ENCODE data around the gene TMEM221.

The TMEM221 gene

DNA sequence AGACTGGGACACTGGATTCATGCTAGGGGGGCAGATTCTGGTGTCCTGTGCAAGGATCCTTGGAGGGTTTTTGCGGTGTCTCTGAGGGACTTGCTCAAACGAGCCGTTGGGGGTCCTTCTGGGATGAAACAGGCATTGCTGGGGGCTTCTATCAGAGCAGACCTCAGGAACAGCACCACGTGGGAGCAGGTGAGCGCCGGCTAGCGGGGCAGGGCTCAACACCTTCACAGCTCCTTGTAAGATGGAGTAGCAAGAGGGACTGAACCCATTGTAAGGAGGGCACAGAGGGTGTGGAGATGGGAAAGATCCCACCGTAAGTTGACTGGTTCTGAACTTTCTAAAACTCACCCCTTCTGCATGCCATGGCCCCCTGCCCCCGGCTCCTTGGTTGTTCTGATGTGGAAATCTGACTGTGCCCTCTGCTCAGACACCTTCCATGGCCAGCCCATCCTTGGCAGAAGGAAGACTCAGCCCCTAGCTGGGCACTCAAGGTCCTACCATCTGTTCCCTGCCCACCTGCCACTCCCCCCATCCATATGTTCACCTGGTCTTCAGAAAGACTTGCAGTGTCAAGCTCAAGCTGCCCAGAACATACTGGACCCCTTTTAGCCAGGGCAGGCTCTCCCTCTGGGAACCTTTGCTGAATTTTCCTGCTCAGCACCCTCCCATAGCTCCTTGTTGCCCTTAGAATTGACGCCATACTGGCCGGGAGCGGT is 23.1 kb upstream of the TMEM221 start:
- DNase-seq, result no peak

DNA sequence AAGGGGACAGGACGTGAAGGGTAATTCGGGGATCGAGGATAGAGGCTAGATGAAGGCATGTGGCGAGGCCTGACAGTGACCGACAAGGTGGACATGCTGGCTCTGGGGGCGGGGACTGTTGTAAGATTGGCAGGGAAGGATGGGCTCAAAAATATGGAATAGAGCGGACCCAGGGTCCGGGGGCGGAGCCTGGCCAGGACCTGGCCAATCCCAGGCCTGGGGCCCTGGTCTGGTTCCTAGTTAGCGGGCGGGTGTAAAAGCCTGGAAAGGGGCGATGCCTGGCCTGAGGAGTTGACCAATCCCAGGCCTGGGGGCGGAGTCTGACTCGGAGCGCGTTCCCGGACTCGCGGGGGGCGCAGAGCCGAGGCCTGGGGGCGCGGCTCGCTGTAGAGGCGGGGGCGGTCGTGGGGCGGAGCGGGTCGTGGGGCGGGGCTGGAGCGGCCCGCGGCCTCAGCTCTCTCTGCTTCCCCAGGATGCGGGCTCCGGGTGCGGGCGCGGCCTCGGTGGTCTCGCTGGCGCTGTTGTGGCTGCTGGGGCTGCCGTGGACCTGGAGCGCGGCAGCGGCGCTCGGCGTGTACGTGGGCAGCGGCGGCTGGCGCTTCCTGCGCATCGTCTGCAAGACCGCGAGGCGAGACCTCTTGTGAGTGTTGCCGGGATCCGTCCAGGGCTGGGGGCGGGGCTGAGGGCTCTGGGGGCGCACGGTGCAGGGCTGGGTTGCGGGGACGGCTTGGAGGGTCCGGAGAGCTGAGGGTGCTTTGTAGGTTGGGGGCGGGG is 21.8 kb upstream of the TMEM221 start, which contains the start of gene SLC27A1:
TSS of gene SLC27A1 (plus strand) at position 457 of the 774 bp plus-strand sequence. CDS start at position 474, 17 bp downstream.
- DNase-seq, result peak; percentile 100

- peak; percentile 97 for DNase-seq
Measured at GRCh38 chr19:17469481-17470067, 21.1 kb upstream of the TMEM221 start.

DNA sequence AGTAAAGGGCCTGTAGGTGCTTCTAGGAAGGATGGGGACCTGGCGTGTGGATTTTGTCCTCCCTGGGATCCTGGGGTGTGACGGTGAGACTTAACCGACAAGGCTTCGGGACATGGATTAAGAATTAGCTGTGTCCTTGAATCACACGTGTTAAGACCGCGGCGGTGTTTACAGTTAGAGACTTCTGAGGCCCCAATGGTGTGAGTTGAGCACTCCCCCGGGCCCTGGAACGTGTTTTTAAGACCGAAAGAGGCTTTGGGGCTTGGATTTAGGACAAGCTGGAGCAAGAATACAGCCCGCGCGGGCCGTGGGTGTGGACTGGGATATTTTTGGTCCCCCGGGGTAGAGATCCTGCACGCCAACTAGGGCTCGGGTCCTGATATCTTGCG is 20.6 kb upstream of the TMEM221 start:
- DNase-seq, result no peak

DNA sequence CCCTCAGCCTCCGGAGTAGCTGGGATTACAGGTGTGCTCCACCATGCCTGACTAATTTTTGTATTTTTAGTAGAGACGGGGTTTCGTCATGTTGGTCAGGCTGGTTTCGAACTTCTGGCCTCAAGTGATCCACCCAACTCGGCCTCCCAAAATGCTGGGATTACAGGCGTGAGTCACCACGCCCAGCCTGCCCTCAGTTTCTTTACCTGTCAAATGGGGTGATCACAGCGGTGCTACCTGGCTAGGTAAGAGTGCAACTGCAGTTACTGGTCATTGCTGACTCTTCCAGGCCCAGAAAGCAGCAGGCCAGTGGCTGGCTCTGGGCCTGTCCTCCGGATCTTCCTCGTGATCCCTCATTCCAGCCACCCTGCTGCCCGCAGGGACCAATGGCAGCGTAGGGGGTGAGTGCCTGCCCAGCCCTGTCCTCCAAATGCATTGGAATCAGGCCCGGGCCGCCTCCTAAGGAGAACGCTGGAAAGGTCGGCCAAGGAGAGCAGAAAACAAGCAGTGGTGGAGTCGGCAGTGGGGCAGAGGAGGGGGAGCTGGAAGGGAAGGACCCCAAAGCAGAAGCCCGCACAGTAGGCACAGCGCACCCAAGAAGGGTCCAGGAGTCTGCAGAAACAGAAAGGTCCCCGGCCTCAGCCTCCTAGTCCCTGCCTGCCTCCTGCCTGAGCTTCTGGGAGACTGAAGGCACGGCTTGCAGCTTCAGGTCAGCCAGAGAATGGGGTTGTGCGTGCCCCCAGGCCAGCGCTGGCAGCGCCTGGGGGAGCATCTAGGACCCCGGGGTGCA is 20.0 kb upstream of the TMEM221 start:
- DNase-seq, result no peak

- DNase-seq, result no peak
Measured at GRCh38 chr19:17467471-17468301, 19.2 kb upstream of the TMEM221 start.

DNA sequence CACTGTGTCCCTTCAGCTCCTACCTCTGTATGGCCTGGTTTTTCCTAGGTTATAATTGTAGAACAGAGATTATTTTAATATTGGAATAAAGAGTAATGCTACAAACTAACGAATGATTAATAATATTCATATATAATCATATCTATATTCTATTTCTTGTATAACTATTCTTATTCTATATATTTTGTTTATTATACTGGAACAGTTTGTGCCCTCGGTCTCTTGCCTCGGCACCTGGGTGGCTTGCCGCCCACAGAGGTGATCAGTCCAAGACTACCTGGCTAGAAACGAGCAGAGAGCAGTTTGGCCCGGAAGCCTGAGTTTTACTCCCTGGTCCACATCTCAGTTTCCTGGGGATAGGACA is 18.0 kb upstream of the TMEM221 start:
- no peak for DNase-seq

GRCh38 chr19:17460372-17461230 is 12.1 kb upstream of the TMEM221 start, which contains the start of gene NXNL1:
NXNL1 (minus strand) TSS chr19:17460926; CDS start chr19:17460869, 57 bp downstream.
- no peak for DNase-seq

DNA sequence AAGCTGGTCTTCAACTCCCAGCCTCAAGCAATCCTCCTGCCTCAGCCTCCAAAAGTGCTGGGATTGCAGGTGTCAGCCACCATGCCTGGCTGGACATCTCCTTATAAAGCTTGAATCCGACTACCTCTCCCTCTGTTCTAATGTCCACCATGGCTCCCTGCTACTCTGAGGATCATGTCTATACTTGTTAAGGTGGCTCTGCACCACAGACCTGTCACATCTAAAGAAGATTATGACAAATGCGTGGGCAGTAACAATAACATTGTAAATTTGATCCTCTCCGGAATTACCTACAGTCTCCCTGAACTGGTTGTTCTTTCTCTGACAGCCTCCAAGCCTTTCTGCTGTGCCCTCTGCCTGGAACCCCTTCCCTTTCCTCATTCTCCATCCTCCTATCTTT is 10.5 kb upstream of the TMEM221 start:
- no peak for DNase-seq

- no peak for DNase-seq
Measured at GRCh38 chr19:17457616-17458015, 9.1 kb upstream of the TMEM221 start.

- no peak for DNase-seq
Measured at GRCh38 chr19:17456127-17456526, 7.7 kb upstream of the TMEM221 start.

DNA sequence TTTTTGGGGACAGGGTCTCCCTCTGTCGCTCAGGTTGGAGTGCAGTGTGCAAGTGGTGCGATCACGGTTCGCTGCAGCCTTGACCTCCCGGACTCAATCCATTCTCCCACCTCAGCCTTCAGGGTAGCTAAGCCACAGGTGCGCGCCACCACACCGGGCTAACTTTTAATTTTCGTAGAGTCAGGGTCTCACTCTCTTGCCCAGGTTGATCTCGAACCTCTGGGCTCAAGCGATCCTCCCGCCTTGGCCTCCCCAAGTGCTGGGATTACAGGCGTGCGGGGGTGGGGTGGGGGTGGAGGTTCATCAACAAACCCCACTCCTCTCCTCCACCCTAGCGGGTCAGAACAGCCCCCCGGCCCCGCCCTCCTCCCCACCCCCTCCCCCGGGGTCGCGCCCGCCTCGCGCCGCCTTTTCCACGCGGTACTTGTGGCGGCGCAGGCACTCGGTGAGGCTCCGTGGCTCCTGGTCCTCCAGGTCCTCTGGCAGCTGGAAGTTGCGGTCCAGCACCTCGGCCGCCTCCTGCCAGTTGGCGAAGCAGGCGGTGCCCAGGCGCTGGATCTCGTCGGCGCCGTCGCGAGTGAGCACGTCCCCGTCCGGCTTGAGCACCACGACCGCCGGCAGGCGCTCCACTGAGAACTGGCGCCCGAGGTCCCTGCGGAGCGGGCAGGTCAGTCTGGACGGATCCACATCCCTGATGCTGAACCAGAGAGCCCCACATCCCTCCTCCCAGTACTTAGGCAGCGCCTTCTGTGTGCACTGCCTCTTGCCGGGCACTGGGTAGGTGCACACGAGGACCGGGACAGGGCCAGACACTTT is 7.0 kb upstream of the TMEM221 start:
- DNase-seq, result no peak

GRCh38 chr19:17454576-17455071 is 6.2 kb upstream of the TMEM221 start:
- DNase-seq, result no peak

DNA sequence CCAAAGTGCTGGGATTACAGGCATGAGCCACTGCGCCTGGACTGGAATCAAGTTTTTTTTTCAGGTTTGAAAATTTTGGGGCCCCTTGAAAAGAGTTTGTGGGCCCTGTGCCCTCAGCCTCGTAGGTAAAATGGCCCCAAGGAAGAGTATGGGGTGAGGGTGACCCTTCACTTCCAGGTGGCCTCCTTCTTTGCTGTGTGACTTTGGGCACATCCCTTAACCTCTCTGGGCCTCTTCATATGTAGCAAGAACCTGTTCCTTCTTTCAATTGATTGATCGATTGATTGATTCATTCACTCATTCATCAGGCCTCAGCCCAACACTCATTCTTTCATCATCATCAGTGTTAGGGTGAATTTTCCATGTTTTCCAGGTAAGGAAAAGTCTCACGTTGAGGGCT is 3.4 kb upstream of the TMEM221 start:
- no peak for DNase-seq

GRCh38 chr19:17450264-17451075 is 2.0 kb upstream of the TMEM221 start:
- DNase-seq, result no peak

GRCh38 chr19:17447704-17448130 is 751 bp downstream of the TMEM221 start:
- no peak for DNase-seq

DNA sequence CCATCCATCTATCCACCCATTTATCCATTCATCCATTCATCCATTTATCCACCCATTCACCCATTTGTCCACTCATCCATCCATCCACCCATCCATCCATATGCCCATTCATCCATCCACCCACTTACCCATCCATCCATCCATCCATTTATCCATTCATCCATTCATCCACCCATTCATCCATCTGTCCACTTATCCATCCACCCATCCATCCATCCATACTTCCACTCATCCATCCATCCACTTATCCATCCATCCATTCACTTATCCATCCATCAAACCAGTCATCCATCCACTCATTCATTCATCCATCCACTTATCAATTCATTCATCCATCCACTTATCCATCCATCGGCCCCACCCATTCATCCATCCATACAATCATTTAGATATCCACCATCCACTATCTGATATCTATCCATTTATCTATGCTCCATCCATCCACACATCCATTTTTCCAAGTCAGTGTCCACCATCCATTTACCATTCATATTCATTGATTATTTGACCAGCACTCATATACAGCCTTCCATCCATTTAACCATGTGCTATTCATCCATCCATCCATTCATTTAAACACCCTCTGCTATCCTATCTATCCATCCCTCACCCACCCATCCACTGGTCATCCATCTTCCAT is 2.8 kb downstream of the TMEM221 start:
- DNase-seq, result no peak

GRCh38 chr19:17441241-17442021 is 7.0 kb downstream of the TMEM221 start:
- peak; percentile 34 for DNase-seq
